OCI-LY7 (cell line): Measurements from ENCODE around the gene TRAF3IP3. TPM values are rescaled to one million over a fixed set of nuclear protein-coding genes. Genes with fewer than 3 reads are reported as not detected.

ENCODE experiments used
- BruUV-seq: library from RNA; stranded (reverse); fragments of 400-500 nt; replicated peaks from 2 replicates; lab custom pipeline; 2021; lab: Mats Ljungman, UMichigan
- CTCF ChIA-PET: fragments of 300-600 bp; sonication (Branson Sonifier 250); formaldehyde crosslinking; loops from one replicate; lab custom pipeline; 2022; ENCODE audit warnings: antibody characterized with exemption; ENCODE audit not compliant: unreplicated experiment; lab: Charles Lee
- POLR2A ChIA-PET: fragments of 300-600 bp; sonication (Branson Sonifier 250); formaldehyde crosslinking; loops from one replicate; lab custom pipeline; 2022; ENCODE audit warnings: antibody characterized with exemption; lab: Charles Lee
- DNase-seq: peaks from one replicate; pipeline ENCODE4 v3.0.0-alpha.2; 2015; ENCODE audit warnings: low spot score
- H2AFZ ChIP-seq: fragments of 200-600 bp; sonication (generic), shearing (Covaris generic); 2 replicates; pipeline ENCODE4 v1.6.1; 2014; ENCODE audit warnings: mild to moderate bottlenecking, antibody characterized with exemption, low read length, moderate library complexity
- H3K27ac ChIP-seq: fragments of 200-600 bp; sonication (generic); 2 replicates; pipeline ENCODE4 v1.5.1; 2014; ENCODE audit warnings: mixed run types, low read depth, mild to moderate bottlenecking, moderate library complexity, low read length, inconsistent platforms; ENCODE audit not compliant: poor library complexity, severe bottlenecking
- H3K36me3 ChIP-seq: fragments of 200-600 bp; sonication (generic); 2 replicates; pipeline ENCODE4 v1.6.1; 2014; ENCODE audit warnings: mild to moderate bottlenecking, antibody characterized with exemption, low read length, moderate library complexity, mixed read lengths; ENCODE audit not compliant: insufficient read depth
- H3K4me1 ChIP-seq: fragments of 200-600 bp; sonication (generic); 2 replicates; pipeline ENCODE4 v1.5.1; 2014; ENCODE audit warnings: mild to moderate bottlenecking, low read length; ENCODE audit not compliant: insufficient read depth, poor library complexity, severe bottlenecking
- H3K4me2 ChIP-seq: fragments of 200-600 bp; sonication (generic); 2 replicates; pipeline ENCODE4 v1.6.1; 2014; ENCODE audit warnings: mild to moderate bottlenecking, low read length
- H3K4me3 ChIP-seq: fragments of 200-600 bp; sonication (generic); 2 replicates; pipeline ENCODE4 v1.5.1; 2014; ENCODE audit warnings: mild to moderate bottlenecking, low read depth, low read length; ENCODE audit not compliant: poor library complexity, severe bottlenecking
- H3K79me2 ChIP-seq: fragments of 200-600 bp; sonication (generic); 2 replicates; pipeline ENCODE4 v1.6.1; 2016; ENCODE audit warnings: low read depth, mild to moderate bottlenecking, low read length, moderate library complexity, mixed read lengths; ENCODE audit not compliant: insufficient read depth
- H3K9me2 ChIP-seq: fragments of 200-600 bp; sonication (generic); 2 replicates; pipeline ENCODE4 v1.6.1; 2016; ENCODE audit warnings: mild to moderate bottlenecking, low read length, mixed read lengths; ENCODE audit not compliant: insufficient read depth
- H3K9me3 ChIP-seq: fragments of 200-600 bp; sonication (generic); 2 replicates; pipeline ENCODE4 v1.6.1; 2014; ENCODE audit warnings: mild to moderate bottlenecking, mixed run types, low read length, mixed read lengths
- H4K20me1 ChIP-seq: fragments of 200-600 bp; sonication (generic); 2 replicates; pipeline ENCODE4 v1.6.1; 2014; ENCODE audit warnings: mild to moderate bottlenecking, antibody characterized with exemption, low read length, moderate library complexity, mixed read lengths; ENCODE audit not compliant: insufficient read depth
- EZH2phosphoT487 ChIP-seq: fragments of 200-600 bp; sonication (generic); IDR thresholded peaks from 2 replicates; pipeline ENCODE4 v1.6.1; 2018; ENCODE audit warnings: low read depth, borderline replicate concordance, mild to moderate bottlenecking, mixed run types, antibody characterized with exemption, low read length, moderate library complexity, mixed read lengths
- intact Hi-C: fragments of 100-400 bp; cut with micrococcal nuclease; formaldehyde crosslinking; loops from one replicate; pipeline ENCODE4 v1.10.0; 2022; ENCODE audit not compliant: unreplicated experiment
- total RNA-seq, 2 experiments: library from RNA; depleted of rRNA in 1 of 2; stranded (reverse); fragments of >200 nt in 1 of 2; shearing (Covaris generic) in 1 of 2; gene quantifications; 2 replicates each; pipeline ENCODE4 v1.2.3, GENCODE V29; 2014 to 2022
- TF ChIP-seq, protein P1 (sequence below): fragments of 200-600 bp; sonication (generic); conservative IDR thresholded peaks from 2 replicates; pipeline ENCODE4 v1.5.1; 2014; ENCODE audit warnings: mild to moderate bottlenecking, antibody characterized with exemption, low read length, moderate library complexity, mixed read lengths

TRAF3IP3 gene
- total RNA-seq, 2 experiments from 2014 or later, result 22.1 to 53.6 TPM

DNA sequence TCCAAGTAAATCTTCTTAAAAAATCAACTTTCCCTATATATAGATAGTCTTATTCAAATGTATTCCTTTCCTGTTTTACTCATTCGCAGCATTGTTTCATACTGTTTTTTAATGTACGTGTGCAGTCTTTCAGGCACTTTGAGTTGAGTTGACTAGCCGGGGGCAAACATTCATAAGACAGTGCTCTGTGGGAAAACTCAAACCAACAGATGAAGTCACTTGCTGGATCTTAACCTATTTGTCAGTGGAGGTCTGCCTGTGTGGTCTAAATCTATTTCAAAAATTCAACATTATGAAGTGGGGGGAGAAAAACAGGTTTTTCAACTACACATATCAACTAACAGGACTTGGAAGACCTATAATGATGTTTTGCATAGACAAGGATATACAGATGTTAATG lies 45.0 kb upstream of the TRAF3IP3 start:
- intact Hi-C loops, result no loop called here
- no peak for TF ChIP-seq EZH2phosphoT487
- TF ChIP-seq, protein P1, sequence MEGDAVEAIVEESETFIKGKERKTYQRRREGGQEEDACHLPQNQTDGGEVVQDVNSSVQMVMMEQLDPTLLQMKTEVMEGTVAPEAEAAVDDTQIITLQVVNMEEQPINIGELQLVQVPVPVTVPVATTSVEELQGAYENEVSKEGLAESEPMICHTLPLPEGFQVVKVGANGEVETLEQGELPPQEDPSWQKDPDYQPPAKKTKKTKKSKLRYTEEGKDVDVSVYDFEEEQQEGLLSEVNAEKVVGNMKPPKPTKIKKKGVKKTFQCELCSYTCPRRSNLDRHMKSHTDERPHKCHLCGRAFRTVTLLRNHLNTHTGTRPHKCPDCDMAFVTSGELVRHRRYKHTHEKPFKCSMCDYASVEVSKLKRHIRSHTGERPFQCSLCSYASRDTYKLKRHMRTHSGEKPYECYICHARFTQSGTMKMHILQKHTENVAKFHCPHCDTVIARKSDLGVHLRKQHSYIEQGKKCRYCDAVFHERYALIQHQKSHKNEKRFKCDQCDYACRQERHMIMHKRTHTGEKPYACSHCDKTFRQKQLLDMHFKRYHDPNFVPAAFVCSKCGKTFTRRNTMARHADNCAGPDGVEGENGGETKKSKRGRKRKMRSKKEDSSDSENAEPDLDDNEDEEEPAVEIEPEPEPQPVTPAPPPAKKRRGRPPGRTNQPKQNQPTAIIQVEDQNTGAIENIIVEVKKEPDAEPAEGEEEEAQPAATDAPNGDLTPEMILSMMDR, result no peak
- POLR2A ChIA-PET, result no interaction called here
- no peaks in the 10 kb centered on the region for H3K4me1 ChIP-seq
- no peaks in the 10 kb centered on the region for H3K36me3 ChIP-seq
- CTCF ChIA-PET, result no interaction called here
- no peaks in the 10 kb centered on the region for H3K9me2 ChIP-seq
- no peak overlapping the region for H2AFZ ChIP-seq
- H4K20me1 ChIP-seq, result no peaks in the 10 kb centered on the region
- no TSS peak for BruUV-seq
- no peaks in the 10 kb centered on the region for H3K79me2 ChIP-seq
- H3K4me3 ChIP-seq, result no peak overlapping the region
- no peak overlapping the region for H3K27ac ChIP-seq
- no peak for DNase-seq
- no peak overlapping the region for H3K4me2 ChIP-seq
- H3K9me3 ChIP-seq, result no peaks in the 10 kb centered on the region

DNA sequence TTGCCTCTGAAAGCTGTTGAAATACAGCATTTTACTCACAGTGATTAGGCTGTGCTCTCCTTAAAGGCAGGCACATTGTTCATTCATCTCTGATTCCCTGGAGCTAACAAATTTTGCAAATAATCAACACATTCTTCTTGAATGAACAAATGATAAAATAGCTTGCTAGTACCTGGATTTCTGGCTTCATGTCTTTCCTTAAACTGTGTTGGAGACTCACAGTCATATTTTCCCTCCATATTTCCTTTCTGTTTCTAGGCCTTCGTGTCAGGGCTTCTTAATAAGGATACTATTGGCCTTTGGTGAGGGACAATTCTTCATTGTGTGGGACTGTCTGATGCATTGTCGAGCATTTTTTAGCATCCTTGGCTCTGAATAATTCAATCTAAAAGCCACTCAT lies 41.5 kb upstream of the TRAF3IP3 start:
- Histone ChIP-seq H3K4me1 (no peaks in the 10 kb centered on the region), H3K27ac (no peak overlapping the region), H3K4me2 (no peak overlapping the region), H3K79me2 (no peaks in the 10 kb centered on the region), H3K36me3 (no peaks in the 10 kb centered on the region), H3K9me2 (no peaks in the 10 kb centered on the region), H4K20me1 (no peaks in the 10 kb centered on the region), H3K9me3 (no peaks in the 10 kb centered on the region), H2AFZ (no peak overlapping the region), H3K4me3 (no peak overlapping the region)
- DNase-seq, result no peak
- BruUV-seq, result no TSS peak
- ChIA-PET CTCF (no interaction called here), POLR2A (no interaction called here)
- intact Hi-C loops, result no loop called here
- no peak for TF ChIP-seq EZH2phosphoT487
- TF ChIP-seq, protein P1, result no peak

DNA sequence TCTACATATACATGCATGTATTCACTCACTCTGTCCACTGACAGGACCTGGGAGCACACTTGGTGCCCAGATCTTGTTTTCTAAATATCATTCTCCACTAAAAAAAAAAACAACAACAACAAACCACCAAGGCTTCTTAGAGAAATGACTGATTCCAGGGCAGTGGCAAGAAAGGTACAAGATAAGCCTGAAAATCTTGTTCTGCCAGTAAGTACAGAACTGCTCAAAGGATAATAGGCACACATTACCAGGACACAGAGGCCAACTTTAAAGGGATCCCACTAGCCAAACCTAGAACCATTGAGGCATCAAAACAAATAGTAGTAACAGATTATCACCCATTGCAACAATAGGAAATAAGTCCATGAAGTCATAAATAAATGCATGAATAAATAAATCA lies 40.5 kb upstream of the TRAF3IP3 start:
- H3K36me3 ChIP-seq, result no peaks in the 10 kb centered on the region
- ChIA-PET CTCF (no interaction called here), POLR2A (no interaction called here)
- no peak for DNase-seq
- no peaks in the 10 kb centered on the region for H4K20me1 ChIP-seq
- H3K9me3 ChIP-seq, result no peaks in the 10 kb centered on the region
- H3K4me1 ChIP-seq, result no peaks in the 10 kb centered on the region
- intact Hi-C loops, result no loop called here
- no peak overlapping the region for H3K27ac ChIP-seq
- no peak overlapping the region for H2AFZ ChIP-seq
- TF ChIP-seq EZH2phosphoT487, result no peak
- TF ChIP-seq, protein P1, result no peak
- H3K79me2 ChIP-seq, result no peaks in the 10 kb centered on the region
- no peaks in the 10 kb centered on the region for H3K9me2 ChIP-seq
- H3K4me3 ChIP-seq, result no peak overlapping the region
- BruUV-seq, result no TSS peak
- H3K4me2 ChIP-seq, result no peak overlapping the region
